Glutamatergic neuron (in vitro differentiated cells): ENCODE data around the gene ASPG. TPM values are rescaled to one million over a fixed set of nuclear protein-coding genes. Genes with fewer than 3 reads are reported as not detected.

Experiments
- DNase-seq: peaks from one replicate; pipeline ENCODE4 v3.0.0; 2022
- H3K27ac Mint-ChIP-seq: one replicate; pipeline ENCODE4 v1.8.0; 2020; ENCODE audit warnings: mild to moderate bottlenecking, mixed read lengths, inconsistent platforms; ENCODE audit not compliant: unreplicated experiment
- H3K27me3 Mint-ChIP-seq: one replicate; pipeline ENCODE4 v1.8.0; 2020; ENCODE audit warnings: mild to moderate bottlenecking, moderate library complexity, mixed read lengths, inconsistent platforms; ENCODE audit not compliant: unreplicated experiment
- H3K36me3 Mint-ChIP-seq: one replicate; pipeline ENCODE4 v1.8.0; 2020; ENCODE audit warnings: mild to moderate bottlenecking, mixed read lengths, inconsistent platforms; ENCODE audit not compliant: unreplicated experiment
- H3K4me1 Mint-ChIP-seq: one replicate; pipeline ENCODE4 v1.8.0; 2020; ENCODE audit warnings: mild to moderate bottlenecking, low read depth, mixed read lengths, inconsistent platforms; ENCODE audit not compliant: unreplicated experiment
- H3K4me3 Mint-ChIP-seq: one replicate; pipeline ENCODE4 v1.8.0; 2020; ENCODE audit warnings: mild to moderate bottlenecking, mixed read lengths, inconsistent platforms; ENCODE audit not compliant: unreplicated experiment
- H3K9me3 Mint-ChIP-seq: one replicate; pipeline ENCODE4 v1.8.0; 2020; ENCODE audit warnings: mild to moderate bottlenecking, moderate library complexity, mixed read lengths, inconsistent platforms; ENCODE audit not compliant: unreplicated experiment
- total RNA-seq: library from RNA; stranded (reverse); fragmentation: NEBNext Ultra II Directional; extraction: Animal tissue kit (Norgen Biotek cat#: 25700); gene quantifications from one replicate; pipeline ENCODE4 v1.2.1, GENCODE V29; 2021; ENCODE audit not compliant: unreplicated experiment
- TF ChIP-seq, protein P1 (sequence below): fragments of 200-600 bp; sonication (generic); IDR thresholded peaks from one replicate; pipeline ENCODE4 v1.5.0; 2021; ENCODE audit not compliant: partially characterized antibody, unreplicated experiment

The ASPG gene
- total RNA-seq, 1 donor from 2014 or later: not detected

GRCh38 chr14:104049576-104050240 is 35.8 kb upstream of the ASPG start:
- H3K4me1 Mint-ChIP-seq: peaks cover 5% of the 10 kb centered on the region

DNA sequence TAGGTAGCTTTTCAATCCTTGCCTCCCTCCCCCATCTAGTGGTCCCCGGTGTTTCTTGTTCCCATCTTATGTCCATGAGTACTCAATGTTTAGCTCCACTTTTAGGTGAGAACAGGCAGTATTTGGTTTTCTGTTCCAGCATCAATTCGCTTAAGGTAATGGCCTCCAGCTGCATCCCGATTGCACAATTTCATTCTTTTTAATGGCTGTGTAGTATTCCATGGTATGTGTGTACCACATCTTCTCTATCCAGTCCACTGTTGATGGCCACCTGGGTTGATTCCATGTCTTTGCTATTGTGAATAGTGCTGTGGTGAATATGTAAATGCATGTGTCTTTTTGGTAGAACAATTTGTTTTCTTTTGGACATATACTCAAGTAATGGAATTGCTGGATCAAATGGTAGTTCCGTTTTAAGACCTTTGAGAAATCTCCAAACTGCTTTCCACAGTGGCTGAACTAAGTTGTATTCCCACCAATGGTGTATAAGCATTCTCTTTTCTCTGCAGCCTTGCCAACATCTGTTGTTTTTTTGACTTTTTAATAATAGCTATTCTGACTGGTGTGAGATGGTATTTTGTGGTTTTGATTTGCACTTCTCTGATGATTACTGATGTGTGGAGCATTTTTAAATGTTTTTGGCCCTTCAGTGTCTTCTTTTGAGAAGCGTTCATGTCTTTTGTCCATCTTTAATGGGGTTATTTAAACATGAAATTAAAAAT is 34.2 kb upstream of the ASPG start:
- peaks cover 7% of the 10 kb centered on the region for H3K9me3 Mint-ChIP-seq
- TF ChIP-seq, protein P1, sequence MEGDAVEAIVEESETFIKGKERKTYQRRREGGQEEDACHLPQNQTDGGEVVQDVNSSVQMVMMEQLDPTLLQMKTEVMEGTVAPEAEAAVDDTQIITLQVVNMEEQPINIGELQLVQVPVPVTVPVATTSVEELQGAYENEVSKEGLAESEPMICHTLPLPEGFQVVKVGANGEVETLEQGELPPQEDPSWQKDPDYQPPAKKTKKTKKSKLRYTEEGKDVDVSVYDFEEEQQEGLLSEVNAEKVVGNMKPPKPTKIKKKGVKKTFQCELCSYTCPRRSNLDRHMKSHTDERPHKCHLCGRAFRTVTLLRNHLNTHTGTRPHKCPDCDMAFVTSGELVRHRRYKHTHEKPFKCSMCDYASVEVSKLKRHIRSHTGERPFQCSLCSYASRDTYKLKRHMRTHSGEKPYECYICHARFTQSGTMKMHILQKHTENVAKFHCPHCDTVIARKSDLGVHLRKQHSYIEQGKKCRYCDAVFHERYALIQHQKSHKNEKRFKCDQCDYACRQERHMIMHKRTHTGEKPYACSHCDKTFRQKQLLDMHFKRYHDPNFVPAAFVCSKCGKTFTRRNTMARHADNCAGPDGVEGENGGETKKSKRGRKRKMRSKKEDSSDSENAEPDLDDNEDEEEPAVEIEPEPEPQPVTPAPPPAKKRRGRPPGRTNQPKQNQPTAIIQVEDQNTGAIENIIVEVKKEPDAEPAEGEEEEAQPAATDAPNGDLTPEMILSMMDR: no peak
- H3K4me1 Mint-ChIP-seq: peaks cover 5% of the 10 kb centered on the region
- DNase-seq: no peak
- peaks cover 5% of the 10 kb centered on the region for H3K27me3 Mint-ChIP-seq
- H3K36me3 Mint-ChIP-seq: peaks cover 5% of the 10 kb centered on the region
- no peak overlapping the region for H3K4me3 Mint-ChIP-seq
- no peak overlapping the region for H3K27ac Mint-ChIP-seq

More at GRCh38 chr14:104049576-104050240, 35.8 kb upstream of the ASPG start:
- Mint-ChIP-seq H3K27me3 (peaks cover 5% of the 10 kb centered on the region), H3K27ac (no peak overlapping the region), H3K9me3 (peaks cover 8% of the 10 kb centered on the region), H3K4me3 (no peak overlapping the region), H3K36me3 (peaks cover 5% of the 10 kb centered on the region)
- TF ChIP-seq, protein P1: no peak
- no peak for DNase-seq

GRCh38 chr14:104054222-104054905 is 31.1 kb upstream of the ASPG start:
- Mint-ChIP-seq H3K36me3 (no peaks in the 10 kb centered on the region), H3K9me3 (peaks cover 4% of the 10 kb centered on the region), H3K4me1 (peaks cover 5% of the 10 kb centered on the region), H3K27me3 (peaks cover 5% of the 10 kb centered on the region), H3K4me3 (no peak overlapping the region), H3K27ac (no peak overlapping the region)
- DNase-seq: peak; percentile 32
- TF ChIP-seq, protein P1: no peak

- no peak overlapping the region for H3K27ac Mint-ChIP-seq
- DNase-seq: no peak
- H3K4me3 Mint-ChIP-seq: no peak overlapping the region
- H3K9me3 Mint-ChIP-seq: peaks cover 12% of the 10 kb centered on the region
- TF ChIP-seq, protein P1: no peak
- H3K4me1 Mint-ChIP-seq: no peaks in the 10 kb centered on the region
- peaks cover 6% of the 10 kb centered on the region for H3K36me3 Mint-ChIP-seq
- peaks cover 3% of the 10 kb centered on the region for H3K27me3 Mint-ChIP-seq
Measured at GRCh38 chr14:104062281-104062680, 23.2 kb upstream of the ASPG start.

- DNase-seq: no peak
- Mint-ChIP-seq H3K27me3 (peaks cover 3% of the 10 kb centered on the region), H3K4me1 (no peaks in the 10 kb centered on the region), H3K4me3 (no peak overlapping the region), H3K36me3 (peaks cover 11% of the 10 kb centered on the region), H3K27ac (no peak overlapping the region), H3K9me3 (peaks cover 15% of the 10 kb centered on the region)
- TF ChIP-seq, protein P1: no peak
Measured at GRCh38 chr14:104064003-104064402, 21.5 kb upstream of the ASPG start.
